Left forelimb (tissue), 1 donor: ENCODE measurements around the gene SUPT20HL2.
"Not testable (repeated sequence)": the region's sequence is repeated elsewhere in the genome, so short reads cannot be mapped to it uniquely, and the experiment has no call there.

ENCODE experiments used
- DNase-seq: peaks from one replicate; pipeline ENCODE4 v3.0.0-alpha.2; 2018; ENCODE audit warnings: low spot score

The SUPT20HL2 gene

DNA sequence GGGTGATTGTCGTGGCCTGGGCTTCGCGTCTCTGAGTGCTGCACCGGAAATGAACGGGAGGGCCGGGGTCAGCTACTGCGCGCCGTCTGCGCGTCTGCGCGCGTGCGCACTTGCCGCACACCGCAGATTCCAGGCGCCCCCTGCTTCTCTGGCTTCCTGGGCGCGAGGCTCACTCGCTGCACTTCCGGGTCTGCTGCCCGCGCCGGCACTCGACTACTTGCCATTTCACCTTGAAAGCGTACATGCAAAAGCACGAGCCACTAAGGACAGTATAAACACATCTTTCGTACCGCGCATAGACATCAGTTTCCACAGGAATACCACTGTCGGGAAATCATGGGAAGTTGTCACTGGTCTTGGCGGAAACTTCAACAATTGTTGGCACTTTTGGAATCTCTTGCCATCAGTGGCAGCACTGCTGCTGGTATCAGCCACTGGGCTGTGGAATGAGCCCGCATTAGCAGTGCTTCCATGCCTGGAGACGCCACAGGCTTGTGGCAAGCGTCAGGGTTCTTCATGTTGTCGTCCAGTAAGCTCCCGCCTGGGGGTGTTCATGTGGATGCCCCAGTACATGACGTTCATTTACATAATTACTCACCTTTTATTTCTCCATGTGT, at the start of gene SUPT20HL2:
SUPT20HL2 (minus strand) TSS at position 51 of the 617 bp plus-strand sequence. CDS start 754 bp downstream, outside the sequence.
- DNase-seq = no peak

DNA sequence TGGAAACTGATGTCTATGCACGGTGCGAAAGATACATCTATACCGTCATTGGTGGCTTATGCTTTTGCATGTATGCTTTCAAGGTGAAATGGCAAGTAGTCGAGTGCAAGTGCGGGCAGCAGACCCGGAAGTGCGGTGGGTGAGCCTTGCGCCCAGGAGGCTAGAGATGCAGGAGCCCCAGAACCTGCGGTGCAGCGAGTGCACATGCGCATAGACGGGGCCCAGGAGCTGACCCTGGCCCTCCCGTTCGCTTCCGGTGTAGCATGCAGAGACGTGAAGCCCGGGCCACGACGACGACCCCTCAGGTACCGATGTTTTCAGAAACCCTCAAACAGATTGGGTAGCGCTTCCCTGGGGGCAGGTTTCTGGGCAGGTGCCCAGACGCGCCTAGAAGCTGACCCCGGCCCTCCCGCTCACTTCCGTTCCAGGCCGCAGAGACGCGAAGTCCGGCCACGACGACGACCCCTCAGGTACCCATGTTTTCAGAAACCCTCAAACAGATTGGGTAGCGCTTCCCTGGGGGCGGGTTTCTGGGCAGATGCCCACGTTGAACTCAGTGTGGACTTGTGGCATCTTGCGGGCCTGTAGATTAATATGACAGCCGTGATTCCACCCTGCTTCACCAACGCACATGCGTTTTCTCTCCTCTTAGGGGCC, 48.3 kb upstream of the SUPT20HL2 start:
- not testable (repeated sequence) for DNase-seq

DNA sequence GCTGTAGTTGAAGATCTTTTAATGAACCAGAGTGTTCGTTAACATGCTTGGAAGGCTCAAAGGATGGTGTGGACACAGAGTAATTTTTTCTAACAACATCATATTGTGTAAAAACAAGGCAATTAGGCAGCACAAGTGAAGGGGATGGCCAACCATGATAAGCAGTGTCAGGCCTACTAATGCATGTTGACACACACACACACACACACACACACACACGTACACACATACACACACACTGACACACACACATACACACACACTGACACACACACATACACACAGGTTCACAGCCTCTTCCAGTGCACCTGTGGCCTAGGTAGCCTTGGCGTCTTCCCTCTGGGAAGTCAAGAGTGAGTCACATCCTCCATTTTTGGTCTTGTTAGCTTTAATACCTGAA, 46.4 kb upstream of the SUPT20HL2 start, which contains the start of gene SUPT20HL1:
SUPT20HL1 (plus strand) TSS at position 368 of the 400 bp plus-strand sequence. CDS start 2,122 bp downstream, outside the sequence.
- no peak for DNase-seq

GRCh38 chrX:24357106-24357505, 43.2 kb upstream of the SUPT20HL2 start:
- no peak for DNase-seq

- no peak for DNase-seq
These were observed 41.2 kb upstream of the SUPT20HL2 start for GRCh38 chrX:24355095-24355494.

DNA sequence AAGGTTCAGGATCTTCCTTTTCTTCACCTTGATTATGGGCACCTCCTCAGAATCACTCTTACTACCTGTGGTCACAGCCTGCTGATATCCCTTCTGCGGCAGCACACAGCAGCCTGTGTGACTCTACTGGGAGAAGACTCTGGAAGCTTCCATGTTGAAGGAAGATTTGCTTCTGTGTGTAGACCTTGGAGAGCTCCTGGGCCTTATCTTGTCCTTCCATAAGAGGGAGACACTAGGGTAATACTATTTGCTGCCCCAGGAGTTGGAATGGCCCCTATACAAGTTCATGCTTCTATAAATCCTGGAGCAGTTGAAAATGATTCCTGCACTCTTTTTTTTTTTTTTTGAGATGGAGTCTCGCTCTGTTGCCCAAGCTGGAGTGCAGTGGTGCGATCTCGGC, 36.3 kb upstream of the SUPT20HL2 start:
- no peak for DNase-seq

GRCh38 chrX:24347881-24348280, 34.0 kb upstream of the SUPT20HL2 start:
- DNase-seq = no peak

DNA sequence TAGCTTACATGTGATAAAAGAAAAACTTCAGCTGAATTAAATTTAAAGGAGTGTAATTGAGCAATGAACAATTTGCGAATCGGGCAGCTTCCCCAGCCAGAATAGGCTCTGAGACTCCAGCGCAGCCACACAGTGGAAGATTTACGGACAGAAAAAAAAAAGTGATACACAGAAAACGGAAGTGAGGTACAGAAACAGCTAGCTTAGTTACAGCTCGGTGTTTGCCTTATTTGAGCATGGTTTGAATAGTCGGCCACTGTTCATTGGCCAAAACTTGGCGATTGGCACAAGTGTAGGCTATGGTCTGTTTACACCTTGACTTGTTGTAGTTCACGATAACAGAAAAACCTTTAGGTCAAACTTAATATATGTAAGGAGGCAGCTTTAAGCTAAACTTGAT, 29.9 kb upstream of the SUPT20HL2 start:
- no peak for DNase-seq

DNA sequence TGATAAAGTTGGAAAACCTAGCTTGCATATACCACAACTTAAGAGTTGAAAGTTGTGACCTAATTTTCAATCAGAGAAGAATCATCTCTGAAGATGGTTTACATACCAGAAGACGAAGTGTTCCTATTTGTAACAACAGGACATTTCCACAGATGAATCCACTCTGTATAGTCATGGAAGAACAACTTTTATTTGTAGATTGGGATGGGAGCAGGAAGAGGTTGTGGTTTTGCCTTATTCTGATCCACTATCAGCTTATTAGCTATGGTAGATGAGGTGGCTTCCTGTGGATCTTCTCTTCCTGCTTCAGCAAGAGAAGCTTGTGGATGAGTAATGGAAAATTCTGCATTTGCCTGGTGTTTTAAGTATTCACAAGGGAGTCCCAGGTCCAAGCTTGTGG, 27.9 kb upstream of the SUPT20HL2 start:
- no peak for DNase-seq

- no peak for DNase-seq
These were observed 26.6 kb upstream of the SUPT20HL2 start for GRCh38 chrX:24340501-24340900.

- no peak for DNase-seq
These were observed 26.0 kb upstream of the SUPT20HL2 start for GRCh38 chrX:24339911-24340310.

DNA sequence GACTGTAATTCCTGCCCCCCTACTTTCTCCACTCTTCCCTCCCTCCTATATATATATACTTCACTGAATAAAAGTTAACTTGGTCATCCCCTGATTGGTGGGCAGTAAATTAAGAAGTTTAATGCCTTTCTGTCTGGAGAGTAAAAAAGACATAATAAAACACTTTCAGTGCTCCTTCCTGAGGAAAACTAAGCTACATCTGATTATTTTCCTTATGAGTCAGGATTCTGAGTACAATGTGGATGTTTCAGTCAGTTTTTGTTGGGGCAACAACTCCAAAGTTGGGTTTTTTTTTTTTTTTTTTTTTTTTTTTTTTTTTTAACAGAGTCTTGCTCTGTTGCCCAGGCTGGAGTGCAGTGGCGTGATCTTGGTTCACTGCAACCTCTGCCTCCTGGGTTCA, 22.0 kb upstream of the SUPT20HL2 start:
- DNase-seq = no peak

- DNase-seq = no peak
These were observed 20.6 kb upstream of the SUPT20HL2 start for GRCh38 chrX:24334461-24334860.

GRCh38 chrX:24333371-24333770, 19.5 kb upstream of the SUPT20HL2 start:
- no peak for DNase-seq

DNA sequence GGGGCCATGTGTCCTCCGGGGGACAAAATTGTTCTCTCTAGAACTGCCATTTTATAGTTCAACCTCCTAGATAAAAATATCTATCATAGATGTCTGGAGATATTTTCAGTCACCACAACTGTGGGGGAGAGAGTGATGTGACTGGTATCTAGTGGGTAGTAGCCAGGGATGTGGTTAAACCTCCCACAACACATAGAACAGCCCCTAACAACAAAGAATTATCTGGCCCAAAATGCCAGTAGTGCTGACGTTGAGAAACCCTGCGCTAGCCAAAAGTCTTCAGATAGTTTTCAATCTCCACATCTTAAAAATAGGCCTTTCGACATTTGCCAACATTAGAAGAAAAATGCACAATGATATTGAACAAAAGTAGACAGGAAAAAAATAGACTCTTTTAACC, 19.0 kb upstream of the SUPT20HL2 start:
- no peak for DNase-seq

- no peak for DNase-seq
These were observed 11.4 kb upstream of the SUPT20HL2 start for GRCh38 chrX:24325231-24325630.

- DNase-seq = no peak
These were observed 8.0 kb upstream of the SUPT20HL2 start for GRCh38 chrX:24321741-24322395.

DNA sequence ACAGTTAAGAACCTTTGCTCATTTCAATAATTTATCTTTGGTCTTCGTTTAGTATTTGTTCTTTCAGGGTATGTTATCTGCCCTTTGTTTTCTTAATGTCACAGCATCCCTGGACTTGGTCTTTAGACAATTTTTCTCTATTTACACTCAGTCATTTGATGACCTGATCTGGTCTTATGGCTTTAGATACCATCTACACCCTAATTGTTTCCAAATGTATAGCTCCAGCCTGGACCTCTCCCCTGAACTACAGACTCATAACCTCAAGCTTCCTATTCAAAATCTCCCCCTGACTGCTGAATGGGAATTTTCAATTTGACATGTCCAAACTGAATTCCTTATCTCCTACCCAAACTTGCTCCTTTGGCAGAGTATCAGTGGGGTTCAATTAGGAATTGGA, 3.7 kb upstream of the SUPT20HL2 start:
- no peak for DNase-seq

DNA sequence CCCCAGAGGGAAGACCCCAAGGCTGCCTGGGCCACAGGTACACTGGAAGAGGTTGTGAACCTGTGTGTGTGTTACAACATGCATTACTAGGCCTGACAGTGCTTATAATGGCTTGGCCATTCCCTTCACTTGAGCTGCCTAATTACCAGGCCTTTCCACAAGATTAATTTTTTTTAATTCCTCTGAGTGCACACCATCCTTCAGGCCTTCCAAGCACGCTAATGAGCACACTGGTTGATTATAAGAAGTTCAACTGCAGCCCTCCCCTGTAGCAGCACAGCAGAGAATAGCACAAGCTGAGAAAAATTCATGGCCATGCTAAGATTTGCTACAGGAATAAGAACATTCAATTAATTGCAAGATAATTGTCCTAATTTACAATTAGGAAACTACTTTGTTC, 2.2 kb upstream of the SUPT20HL2 start:
- no peak for DNase-seq

DNA sequence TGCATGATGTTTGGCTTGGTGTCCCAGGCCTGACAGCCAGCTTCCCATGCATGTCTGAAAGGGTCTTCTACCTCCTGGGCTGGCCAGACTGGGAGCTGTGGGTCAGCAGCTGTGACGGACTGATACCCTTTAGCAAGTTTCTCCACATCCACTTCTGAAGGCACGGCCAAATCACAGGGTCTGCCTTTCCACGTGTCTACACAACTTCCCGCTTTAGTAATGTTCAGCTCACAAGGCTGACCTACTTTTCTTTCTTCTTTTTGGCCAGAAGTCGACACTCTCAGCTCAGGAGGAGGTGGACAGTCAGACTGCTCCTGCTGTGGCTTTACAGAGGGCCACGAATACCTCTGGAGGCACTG, 1.6 kb downstream of the SUPT20HL2 start:
- DNase-seq = not testable (repeated sequence)

- DNase-seq = not testable (repeated sequence)
These were observed 2.2 kb downstream of the SUPT20HL2 start for GRCh38 chrX:24311507-24312248.

- DNase-seq = not testable (repeated sequence)
These were observed 3.0 kb downstream of the SUPT20HL2 start for GRCh38 chrX:24310916-24311315.
